ENCODE data around the gene STAB1.
A peak's percentile ranks its signal among the peaks of the same experiment; 100 is the strongest.

Gene STAB1

GRCh38 chr3:52512105-52512504 lies 17.0 kb downstream of the STAB1 start:
- no peak for DNase-seq

GRCh38 chr3:52512727-52513126 lies 17.6 kb downstream of the STAB1 start:
- no peak for DNase-seq

- DNase-seq = no peak
Observed at GRCh38 chr3:52513281-52513680, 18.1 kb downstream of the STAB1 start.

- DNase-seq = no peak
Observed at GRCh38 chr3:52514576-52514975, 19.4 kb downstream of the STAB1 start.

GRCh38 chr3:52515192-52515591 lies 20.1 kb downstream of the STAB1 start:
- DNase-seq = no peak

GRCh38 chr3:52516509-52517195 lies 21.5 kb downstream of the STAB1 start:
- no peak for DNase-seq

- DNase-seq = peak; percentile 54
Observed at GRCh38 chr3:52517796-52518722, 22.9 kb downstream of the STAB1 start.

GRCh38 chr3:52518723-52519444 lies 23.7 kb downstream of the STAB1 start:
- no peak for DNase-seq

GRCh38 chr3:52519445-52520140 lies 24.5 kb downstream of the STAB1 start:
- no peak for DNase-seq

- DNase-seq = no peak
Observed at GRCh38 chr3:52520141-52520667, 25.1 kb downstream of the STAB1 start.

- DNase-seq = no peak
Observed at GRCh38 chr3:52520716-52521487, 25.8 kb downstream of the STAB1 start.

GRCh38 chr3:52521488-52521824 lies 26.3 kb downstream of the STAB1 start:
- DNase-seq = no peak

GRCh38 chr3:52521881-52522650 lies 26.9 kb downstream of the STAB1 start:
- DNase-seq = no peak

GRCh38 chr3:52522651-52523251 lies 27.6 kb downstream of the STAB1 start:
- no peak for DNase-seq

- DNase-seq = no peak
Observed at GRCh38 chr3:52523386-52524257, 28.5 kb downstream of the STAB1 start.

GRCh38 chr3:52524258-52524751 lies 29.2 kb downstream of the STAB1 start:
- no peak for DNase-seq

GRCh38 chr3:52524752-52525679 lies 29.9 kb downstream of the STAB1 start:
- DNase-seq = no peak
